ENCODE results near the gene NAALADL2.
"Not testable (repeated sequence)": the region's sequence is repeated elsewhere in the genome, so short reads cannot be mapped to it uniquely, and the experiment has no call there.

NAALADL2 gene

DNA sequence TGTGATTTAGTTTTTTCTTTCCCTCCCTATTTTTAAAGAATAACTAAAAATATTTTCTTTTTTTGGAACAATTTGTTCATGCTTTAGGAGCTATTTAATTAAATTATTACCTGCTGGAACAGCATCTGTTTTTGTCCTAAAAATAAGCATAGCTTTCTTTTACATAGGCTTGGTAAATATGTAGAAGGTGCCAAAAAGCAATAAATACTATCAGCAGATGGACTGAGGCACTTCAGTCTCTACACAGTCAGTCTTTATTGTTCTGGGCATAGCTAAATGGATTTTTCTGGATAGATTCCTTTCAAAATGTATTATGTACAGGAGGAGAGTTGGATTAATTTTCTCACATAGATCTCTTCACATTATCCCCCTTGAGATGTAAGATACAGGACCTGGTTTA is 223.5 kb downstream of the NAALADL2 start:
- DNase-seq = no peak

DNA sequence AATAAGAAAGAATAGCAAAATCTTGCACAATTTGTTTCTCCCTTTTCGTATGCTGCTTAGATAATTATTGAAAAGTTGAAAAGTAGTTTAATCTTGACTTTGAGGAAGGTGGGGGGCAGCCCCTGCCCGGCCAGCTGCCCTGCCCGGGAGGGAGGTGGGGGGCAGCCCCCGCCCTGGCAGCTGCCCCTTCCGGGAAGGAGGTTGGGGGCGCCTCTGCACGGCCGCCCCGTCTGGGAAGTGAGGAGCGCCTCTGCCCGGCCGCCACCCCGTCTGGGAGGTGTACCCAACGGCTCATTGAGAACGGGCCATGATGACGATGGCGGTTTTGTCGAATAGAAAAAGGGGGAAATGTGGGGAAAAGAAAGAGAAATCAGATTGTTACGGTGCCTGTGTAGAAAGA is 228.0 kb downstream of the NAALADL2 start:
- DNase-seq = not testable (repeated sequence)

DNA sequence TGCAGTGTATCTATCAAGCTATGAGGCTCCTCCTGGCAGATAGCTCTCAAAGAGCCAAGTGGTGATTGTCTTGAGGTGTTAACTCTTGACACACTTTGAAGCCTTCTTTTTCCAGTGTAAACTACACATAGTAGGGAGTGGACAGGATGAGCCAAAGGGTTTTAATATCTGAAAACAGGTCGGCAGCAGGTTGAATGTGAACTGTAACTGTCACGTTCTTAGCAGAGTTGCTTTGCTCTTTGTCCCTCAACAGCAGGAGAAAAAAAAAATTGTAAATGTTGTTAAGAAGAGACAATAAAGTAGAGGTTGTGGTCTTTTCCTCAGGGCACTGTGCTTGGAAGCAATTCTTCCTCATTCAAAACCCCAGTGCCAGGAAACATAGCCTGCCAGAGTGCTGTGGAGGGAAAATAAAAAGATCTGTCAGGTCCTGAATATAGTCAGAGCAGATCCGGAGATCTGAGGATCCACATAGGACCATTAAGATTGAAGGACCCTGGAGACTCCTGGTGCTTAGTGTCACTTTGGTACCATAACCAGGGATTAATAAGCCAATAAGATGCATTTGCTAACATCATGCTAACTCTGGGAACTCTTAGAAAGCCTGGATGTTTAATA is 229.7 kb downstream of the NAALADL2 start:
- DNase-seq = no peak

DNA sequence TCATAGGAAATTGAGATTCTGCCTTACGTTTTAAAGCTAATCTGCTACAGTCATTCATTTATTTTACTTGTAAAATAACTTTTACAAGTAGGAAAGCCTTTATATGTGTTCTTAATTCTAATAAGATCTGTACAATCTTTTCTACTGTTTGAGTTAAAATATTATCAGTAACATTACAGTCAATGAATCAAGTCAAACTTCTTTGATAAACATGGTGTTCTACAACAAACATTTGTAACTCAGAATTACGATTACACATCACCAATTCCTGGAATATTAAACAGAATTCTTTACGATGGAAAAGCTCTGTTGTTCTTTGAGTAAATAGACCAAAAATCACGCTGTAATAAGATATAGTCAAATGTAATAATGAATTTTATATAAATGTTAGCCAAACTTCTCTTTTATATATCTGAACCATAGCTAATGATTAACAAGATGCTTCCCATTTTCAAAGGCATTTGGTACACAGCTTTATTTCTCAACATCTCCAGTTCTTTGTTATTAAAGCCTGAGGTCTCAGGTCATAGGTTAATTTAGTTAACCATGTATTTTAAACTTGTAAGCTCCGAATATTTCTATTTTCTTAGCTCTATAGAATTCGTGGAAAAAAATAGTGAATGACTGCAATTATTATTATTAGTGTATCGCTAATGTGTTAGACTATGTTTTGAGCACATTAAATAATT is 232.4 kb downstream of the NAALADL2 start:
- DNase-seq = no peak

DNA sequence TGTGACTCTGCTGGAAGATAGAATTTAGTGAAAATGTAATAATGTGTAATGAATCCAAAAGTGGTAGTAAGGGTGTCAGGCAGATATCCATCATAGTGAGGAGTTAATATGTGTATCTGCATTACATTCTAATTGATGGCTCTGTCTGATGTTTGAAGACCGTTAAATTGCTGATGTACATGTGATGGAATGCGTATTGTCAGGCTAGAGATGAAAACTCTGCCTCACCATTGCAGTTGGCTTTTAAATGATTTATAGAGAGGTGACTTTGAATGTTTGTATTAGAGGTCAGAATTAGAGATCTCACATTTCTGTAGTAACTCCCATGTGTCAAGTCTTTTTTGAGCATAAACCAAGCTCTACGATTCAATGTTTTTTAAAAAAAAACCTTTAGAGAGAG is 234.6 kb downstream of the NAALADL2 start:
- no peak for DNase-seq

DNA sequence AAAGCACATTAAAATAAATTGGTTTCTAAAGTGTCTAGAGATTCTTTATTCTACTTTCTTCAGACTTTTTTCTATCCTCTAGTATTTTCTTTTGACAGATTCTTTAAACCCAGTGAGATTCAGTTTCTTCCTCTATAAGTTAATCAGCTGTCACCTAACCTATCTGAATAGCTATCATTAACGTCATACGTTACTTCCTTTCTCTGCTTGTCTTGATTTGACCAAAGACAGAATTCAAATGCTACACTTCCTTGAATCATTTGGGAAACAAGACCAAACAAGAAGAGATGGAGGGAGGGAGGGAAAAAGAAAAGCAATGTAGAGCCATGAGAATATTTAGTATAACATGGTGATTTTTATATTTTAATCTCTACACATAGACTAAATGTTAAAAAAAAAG is 235.2 kb downstream of the NAALADL2 start:
- DNase-seq = no peak

DNA sequence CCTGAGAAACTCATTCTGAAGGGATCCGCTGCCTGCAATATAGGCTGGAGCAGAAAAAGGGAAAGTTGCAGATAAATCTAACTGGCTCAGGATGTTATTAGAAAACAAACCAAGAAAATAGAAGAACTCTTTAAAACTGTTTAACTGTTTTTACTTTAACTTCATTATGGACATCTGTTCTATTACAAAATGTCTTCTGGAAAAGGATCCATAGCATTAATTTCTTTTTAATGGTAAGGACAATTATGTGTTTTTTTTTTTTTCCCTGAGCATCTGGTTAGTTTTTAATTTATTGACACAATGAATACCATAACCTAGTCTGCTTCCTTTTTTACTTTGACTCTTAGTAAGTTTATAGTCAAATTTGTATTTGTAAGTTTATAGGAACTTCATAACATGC is 239.5 kb downstream of the NAALADL2 start:
- no peak for DNase-seq

DNA sequence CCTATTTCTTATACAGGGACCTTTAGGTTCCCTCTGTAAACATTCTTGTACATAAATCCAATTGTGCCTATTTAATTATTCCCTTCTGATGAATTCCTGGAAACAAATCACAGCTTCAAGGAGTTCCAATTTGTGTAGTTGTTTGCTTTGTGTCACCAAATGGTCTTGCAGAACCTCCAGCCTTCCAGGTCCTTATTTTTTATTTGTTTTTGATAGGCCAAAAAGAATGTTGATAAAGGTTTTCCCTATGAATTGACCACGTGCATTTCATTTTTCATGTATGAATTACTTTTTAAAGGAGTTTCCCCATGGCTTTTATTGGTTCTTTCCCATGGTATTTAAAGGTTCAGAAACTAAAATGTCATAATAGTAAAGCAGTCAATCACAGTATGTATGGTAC is 243.0 kb downstream of the NAALADL2 start:
- DNase-seq = no peak

DNA sequence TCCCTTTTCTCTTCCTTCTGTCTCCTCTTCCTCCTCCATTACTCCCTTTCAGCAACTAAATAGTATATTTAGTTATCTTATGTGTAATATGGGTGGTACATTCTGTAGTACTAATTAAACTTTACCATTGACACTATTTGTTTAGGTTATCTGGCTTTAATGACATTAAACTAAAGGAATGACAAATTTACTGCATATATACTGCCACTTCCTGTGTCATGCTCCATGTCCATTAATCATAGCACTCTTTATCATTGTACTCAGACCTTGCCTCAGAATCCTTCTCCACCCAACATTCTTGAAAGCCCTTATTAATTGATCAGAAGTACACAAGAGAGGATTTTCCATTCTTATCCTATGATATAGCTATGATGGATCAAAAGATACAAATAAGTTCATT is 244.2 kb downstream of the NAALADL2 start:
- DNase-seq = no peak

DNA sequence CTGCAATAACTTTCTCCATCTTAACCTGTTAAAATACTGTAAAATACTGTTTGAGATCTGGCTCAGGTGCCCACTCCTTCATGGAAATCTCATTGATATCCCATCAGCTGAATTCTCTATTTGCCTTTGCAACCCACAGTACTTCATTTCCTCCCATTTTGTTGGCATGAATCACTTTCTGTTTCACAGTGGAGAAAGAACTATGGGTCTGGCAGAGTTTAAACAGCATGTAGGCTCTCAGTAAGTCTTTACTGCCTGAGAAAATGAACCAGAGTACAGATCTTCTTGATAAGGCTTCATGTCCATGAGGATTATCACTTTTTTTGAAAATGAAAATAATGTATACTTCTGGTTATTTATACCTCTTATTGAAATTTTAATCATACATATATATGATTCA is 245.9 kb downstream of the NAALADL2 start:
- DNase-seq = no peak

DNA sequence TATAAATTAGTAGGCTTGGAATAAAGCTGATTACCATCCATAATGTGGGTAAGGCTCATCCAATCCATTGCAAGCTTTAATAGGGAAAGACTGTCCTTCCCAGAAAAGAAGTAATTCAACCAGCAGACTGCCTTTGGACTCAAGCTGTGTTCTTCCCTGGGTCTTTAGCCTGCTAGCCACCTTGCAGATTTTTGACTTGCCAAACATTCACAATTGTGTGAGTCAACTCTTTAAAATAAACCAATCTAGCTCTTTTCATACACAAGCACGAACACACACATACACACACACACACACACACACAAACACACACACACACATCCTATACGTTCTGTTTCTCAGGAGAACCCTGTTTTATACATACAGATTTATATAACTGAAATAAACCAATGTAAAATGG is 248.1 kb downstream of the NAALADL2 start:
- DNase-seq = no peak

DNA sequence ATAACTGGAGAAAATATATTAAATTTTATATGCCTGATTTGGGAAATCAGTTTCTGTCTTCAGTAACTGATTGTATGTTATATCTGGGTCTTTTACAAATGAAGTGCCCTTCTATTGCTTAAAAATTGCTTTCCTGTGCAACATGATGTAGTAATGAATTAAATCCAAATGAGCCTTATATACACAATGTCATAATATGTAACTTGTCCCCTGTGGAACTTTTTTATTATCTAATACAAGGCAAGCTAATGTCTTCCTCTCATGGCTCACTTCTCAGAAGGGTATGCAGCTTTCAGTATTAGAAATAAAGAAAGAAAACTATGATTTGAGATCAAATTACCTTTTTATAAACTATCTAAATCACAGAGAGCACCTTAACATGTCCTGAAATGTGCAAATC is 248.9 kb downstream of the NAALADL2 start:
- no peak for DNase-seq

DNA sequence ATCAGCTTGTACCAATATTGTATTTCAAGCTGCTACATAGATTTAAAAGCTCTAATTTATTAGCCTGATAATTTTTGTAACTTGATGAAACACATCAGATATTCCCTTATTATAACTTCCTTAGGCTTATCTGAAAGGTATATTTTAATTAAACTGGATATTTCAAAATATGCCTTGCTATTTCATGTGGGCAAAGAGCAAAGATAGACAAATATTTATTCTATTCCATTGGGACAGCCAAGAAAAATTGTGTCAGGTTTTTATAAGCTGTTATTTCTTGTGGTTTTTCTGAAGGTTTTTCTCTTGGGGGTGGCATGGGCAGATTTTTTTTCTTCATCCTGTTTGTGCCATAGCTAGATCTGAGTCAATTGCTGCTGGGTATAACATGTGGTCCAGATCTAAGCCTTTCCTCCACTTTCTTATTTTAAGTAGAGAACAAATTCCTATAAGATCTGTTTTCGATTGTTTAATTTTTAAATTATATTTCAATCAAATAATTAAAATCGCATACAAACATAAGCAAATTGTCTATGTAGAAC is 249.5 kb downstream of the NAALADL2 start:
- DNase-seq = no peak

DNA sequence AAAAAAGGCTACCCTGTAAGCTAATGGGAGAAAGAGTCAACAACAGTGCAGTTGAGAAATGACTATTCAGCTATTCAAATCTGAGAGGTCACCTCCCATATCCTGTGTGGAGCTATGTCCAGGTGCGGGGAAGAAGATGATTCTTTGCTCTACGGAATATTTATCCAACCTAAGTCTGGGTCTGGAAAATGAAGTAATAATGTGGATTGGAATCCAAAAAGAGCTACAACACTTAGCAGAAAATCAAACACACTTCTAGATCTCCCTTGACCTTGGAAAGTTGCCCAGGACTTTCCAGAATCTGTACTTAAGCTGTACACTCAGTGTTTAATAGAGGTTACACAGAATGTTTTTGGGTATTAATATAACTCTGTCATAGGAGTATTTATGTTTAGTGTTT is 251.9 kb downstream of the NAALADL2 start:
- DNase-seq = no peak

DNA sequence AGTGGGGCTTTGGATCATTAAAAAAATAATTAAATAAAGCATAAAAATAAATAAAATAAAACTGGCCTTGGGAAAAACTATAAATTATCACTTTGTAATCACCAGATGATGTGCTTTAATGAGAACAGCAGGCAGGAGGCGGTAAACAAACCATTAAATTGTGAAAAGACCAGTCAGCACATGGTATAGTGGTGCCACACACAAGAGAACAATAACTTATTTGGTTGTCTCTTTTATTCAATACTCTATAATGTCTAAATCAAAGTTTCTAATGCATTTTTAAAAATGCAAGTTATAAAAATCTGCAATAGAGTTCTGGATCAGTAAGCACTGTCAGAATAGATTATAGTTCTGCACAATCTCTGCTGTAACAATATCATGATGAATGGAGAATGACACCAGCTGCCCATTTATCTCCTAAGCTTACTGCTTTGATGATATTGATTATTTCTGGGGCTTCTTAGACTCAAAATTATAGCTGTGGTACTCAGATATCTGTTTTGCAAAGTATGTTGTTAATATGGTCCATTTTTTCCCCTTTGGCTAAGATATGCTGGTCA is 259.3 kb downstream of the NAALADL2 start:
- DNase-seq = no peak

DNA sequence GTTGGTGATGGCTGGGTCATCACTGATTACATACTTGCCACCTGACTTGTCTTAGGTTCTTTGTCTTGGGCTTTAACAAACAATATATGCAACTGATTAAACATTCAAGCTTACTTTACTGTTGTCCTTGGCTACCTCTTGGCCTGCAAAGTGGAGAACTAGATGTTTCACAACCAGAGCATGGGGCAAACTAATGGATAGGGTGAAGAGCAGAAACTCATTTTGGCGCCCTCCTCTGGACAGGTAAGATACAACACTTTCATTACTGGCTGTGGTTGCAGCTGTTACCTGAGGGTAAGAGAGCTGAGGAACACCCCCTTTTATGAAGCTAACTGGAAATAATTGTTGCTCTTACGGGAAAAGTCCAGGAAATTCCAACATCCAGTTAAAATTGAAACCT is 262.1 kb downstream of the NAALADL2 start:
- no peak for DNase-seq

DNA sequence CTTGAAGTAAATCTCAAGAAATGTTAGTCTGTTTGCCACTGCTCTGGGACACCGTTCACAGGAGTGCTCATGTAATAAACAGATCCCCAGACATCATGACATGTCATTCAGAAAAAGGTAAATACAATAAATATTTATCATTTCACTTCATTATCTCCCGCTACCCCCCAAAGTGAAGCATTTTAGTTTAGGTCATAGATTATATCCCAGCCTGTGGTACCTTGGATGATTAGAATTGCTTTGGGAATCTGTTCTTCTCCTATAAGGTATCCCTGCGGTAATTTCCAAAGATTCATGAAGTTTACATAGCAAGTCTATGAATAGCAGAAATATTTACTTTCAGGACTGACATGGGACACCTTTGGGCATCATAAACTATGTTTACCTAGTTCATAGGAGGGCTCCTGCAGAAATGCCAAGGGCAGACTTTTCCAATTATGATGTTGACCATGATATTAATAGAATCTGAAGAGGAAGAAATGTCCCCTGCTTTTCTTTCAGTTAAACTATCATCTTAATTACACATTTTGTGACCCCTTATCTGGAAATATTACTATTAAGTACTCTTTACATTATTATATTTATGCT is 268.0 kb downstream of the NAALADL2 start:
- DNase-seq = no peak

DNA sequence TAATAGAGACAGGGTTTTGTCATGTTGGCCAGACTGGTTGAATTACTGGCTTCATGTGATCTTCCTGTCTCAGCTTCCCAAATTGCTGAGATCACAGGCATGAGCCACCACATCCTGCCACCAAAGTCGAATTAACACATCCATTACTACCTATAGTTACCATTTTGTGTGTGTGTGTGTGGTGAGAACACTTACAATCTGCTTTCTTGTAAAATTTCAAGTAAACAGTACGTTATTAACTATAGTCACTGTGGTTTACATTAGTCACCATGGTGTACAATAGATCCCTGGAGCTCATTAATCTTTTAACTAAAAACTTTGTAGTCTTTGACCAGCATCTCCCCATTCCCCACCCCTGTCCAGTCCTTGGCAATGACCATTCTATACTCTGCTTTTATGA is 270.0 kb downstream of the NAALADL2 start:
- DNase-seq = no peak

DNA sequence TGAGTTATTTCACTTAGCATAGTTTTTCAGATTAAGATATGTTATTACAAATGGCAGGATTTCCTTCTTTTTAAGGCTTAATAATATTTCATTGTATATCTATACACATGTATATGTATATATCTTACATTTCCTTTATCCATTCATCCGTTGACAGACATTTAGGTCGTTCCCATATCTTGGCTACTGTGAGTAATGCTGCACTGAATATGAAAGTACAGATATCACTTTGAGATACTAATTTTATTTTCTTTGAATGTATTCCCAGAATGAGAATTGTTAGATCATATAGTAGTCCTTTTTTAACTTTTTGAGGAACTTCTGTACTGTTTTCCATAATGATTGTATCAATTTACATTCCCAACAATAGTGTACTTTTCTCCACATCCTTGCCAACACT is 270.4 kb downstream of the NAALADL2 start:
- DNase-seq = no peak

DNA sequence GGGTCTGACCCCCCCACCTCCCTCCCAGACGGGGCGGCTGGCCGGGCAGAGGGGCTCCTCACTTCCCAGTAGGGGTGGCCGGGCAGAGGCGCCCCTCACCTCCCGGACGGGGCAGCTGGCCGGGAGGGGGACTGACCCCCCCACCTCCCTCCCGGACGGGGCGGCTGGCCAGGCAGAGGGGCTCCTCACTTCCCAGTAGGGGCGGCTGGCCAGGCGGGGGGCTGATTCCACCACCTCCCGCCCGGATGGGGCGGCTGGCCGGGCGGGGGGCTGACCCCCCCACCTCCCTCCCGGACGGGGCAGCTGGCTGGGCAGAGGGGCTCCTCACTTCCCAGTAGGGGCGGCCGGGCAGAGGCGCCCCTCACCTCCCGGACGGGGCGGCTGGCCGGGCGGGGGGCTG is 272.7 kb downstream of the NAALADL2 start:
- DNase-seq = not testable (repeated sequence)

DNA sequence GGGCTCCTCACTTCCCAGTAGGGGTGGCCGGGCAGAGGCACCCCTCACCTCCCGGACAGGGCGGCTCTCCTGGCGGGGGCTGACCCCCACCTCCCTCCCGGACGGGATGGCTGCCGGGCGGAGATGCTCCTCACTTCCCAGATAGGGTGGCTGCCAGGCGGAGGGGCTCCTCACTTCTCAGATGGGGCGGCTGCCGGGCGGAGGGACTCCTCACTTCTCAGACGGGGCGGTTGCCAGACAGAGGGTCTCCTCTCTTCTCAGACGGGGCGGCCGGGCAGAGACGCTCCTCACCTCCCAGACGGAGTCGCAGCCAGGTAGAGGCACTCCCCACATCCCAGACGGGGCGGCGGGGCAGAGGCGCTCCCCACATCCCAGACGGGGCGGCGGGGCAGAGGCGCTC is 273.6 kb downstream of the NAALADL2 start:
- DNase-seq = not testable (repeated sequence)

DNA sequence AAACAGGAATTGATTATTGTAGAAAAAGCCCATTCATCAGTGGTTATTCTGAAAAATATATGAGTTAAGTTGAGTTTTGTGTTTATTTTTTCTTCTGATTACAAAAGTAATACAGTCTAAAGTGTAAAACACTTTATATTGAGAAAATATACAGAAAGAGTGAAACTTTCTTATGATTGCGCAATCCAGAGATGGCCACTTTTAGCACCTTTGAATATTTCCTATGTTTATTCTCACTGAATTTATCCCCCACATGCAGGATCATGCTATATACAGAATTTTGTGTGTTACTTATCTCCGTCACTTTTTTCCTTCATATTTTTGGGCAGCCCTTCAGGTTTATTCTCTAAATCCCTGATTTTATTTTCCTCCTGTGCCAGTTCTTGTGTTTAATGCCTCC is 285.2 kb downstream of the NAALADL2 start:
- DNase-seq = no peak

DNA sequence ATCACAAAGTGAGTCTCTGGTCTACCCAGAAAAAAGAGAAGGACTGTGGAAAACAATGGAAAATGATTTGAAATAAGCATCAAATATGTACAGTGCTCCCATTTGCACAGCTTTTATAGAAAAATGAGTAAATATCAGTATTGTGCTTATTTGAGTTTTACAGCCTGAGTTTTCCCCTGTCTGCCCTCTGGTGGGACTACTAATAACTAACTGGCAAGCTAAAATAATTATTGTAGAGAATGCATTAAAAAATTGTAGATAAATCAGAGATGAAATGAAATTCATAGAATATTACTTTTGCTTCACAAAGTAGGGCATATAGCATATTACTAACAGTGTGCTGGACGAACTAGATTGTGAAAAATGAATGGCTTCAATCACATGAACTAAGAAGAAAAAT is 287.1 kb downstream of the NAALADL2 start:
- DNase-seq = no peak

DNA sequence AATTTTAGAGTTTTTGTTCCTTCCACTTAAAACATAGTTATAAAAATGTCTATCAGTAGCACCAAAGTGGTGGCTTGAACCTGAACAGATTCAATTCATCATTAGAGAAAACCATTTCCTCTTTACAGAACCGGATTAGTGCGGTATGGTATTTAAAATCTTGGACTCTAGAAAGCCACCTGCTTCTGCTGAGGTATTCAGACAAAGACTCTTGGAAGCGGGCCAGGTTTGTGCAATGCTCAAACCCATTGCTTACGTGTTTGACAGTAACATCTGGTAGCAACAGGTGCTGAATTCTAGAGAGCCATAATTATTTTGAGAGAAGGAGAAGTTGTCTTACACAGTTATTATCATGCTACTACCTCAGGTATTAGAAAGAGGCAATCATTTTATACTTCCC is 290.5 kb downstream of the NAALADL2 start:
- DNase-seq = no peak

Data from stimulated activated CD4-positive, alpha-beta T cell treated with anti-CD3 and anti-CD28 coated beads, Interleukin-15, amount 100 ng/mL, for 24 hours (primary cell).